GM21529 (cell line): ENCODE results near the gene KIAA0232.
"Not testable (repeated sequence)": the region's sequence is repeated elsewhere in the genome, so short reads cannot be mapped to it uniquely, and the experiment has no call there.

ENCODE experiments used
- ATAC-seq: cut with Tn5 transposase; IDR thresholded peaks from one replicate; pipeline ENCODE4 v1.9.1; 2021; ENCODE audit not compliant: unreplicated experiment

The KIAA0232 gene

DNA sequence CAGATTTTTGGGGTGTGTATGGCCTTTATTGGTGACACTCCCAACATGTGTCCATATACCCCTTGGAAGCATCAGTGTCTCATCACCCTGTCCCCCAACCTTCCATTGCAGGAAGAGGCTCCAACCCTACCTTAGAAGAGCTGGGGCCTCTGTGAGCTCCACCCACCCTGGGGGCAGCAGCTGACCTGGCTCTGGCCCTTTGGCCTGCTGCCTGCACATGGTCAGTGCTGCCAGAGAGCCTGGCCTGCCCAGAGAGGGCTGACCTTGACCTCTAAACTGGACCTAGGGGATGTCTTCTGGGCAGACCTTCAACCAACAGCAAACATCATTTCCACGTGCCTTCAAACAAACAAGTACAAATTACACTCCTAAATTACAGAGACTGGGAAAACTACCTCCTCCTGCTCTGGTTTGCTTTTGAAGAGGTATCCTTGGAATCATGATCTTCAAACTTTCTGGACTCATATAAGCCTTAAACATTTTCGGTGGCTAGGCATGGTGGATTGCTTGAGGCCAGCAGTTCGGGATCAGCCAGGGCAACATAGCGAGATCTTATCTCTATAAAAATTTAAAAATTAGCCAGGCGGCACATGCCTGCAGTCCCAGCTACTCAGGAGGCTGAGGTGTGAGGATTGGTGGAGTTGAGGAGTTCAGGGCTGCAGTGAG lies 27.3 kb upstream of the KIAA0232 start:
- ATAC-seq = no peak

GRCh38 chr4:6756345-6756744 lies 26.2 kb upstream of the KIAA0232 start:
- not testable (repeated sequence) for ATAC-seq

DNA sequence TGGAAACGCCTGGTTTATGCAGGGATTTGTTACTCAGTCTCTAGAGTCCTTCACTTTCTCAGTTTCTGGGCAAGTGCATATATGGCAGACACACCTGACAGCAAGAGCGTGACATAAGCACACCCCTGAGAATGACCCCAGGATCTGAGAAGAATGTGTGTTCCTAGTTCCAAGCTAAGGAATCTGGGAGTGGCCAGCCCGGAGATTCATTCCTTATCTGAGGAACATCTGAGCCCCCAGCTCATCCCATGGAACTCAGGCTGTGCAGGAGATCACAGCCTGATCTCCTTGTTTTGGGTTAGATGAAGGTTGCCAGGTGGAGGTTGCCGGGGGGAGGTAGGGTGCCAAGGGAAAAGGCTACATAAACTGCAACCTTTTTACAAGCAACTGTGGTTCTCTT lies 23.8 kb upstream of the KIAA0232 start:
- ATAC-seq = no peak

DNA sequence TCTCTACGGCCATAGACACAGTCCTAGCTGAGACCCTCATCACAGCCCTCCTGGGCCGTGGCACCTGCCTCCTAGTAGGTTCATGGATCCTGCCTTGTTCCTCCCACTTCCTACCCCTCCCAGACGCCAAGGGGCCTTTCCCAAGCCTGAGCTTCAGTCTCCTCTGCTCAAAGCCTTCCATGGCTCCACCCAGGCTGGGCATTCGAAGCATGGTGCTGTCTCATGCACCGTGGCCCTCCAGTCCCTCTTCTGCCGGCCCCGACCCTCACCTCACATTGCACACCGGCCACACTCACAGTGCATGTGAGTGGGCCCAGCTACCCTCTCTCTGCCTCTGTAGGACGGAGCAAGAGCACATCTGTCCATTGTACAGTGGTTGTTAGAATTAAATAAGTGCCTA lies 21.7 kb upstream of the KIAA0232 start:
- ATAC-seq = no peak

GRCh38 chr4:6761649-6762615 lies 20.6 kb upstream of the KIAA0232 start:
- ATAC-seq = no peak

DNA sequence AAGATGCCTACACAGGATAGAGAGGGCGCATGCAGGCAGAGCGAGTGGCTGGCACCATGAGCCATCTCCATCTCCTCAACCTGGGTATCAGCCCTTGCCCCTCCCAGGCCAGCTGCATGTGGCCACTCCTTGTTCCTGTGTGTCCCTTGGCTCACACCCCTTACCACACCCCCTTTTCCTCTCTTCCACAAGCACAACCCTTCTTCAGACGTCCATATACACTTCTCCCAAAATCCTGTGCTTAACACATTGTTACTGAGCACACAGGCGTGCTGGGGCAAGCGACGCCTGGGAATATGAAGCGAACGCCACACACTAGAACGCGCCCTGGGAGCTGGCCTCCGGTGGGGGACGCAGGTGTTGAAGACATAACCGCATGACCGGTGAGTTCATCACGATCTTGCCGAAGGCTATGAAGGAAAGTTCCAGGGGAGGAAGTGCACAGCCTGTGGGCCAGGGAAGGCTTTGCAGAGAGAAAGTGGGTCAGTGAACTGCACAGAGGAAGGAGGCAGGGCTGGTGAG lies 19.1 kb upstream of the KIAA0232 start:
- ATAC-seq = no peak

- no peak for ATAC-seq
These were observed 17.4 kb upstream of the KIAA0232 start for GRCh38 chr4:6764976-6765620.

DNA sequence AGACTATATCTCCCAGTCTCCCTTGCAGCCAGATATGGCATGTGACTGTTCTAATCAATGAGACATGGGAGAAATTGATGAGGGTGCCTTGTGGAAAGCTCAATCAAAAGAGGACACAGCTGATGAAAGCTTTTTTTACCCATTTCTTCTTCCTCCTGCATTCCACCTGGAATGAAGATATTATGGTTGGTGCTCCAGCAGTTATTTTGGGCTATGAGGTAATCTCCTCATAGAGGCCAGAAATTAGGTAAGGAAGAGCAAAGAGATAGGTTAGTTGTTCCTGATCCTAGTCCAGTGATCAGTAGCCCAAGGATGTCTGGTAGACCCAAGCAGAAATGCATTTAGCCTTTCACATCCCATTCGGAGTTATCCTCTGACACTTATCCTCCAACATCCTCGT lies 16.8 kb upstream of the KIAA0232 start:
- ATAC-seq = no peak

DNA sequence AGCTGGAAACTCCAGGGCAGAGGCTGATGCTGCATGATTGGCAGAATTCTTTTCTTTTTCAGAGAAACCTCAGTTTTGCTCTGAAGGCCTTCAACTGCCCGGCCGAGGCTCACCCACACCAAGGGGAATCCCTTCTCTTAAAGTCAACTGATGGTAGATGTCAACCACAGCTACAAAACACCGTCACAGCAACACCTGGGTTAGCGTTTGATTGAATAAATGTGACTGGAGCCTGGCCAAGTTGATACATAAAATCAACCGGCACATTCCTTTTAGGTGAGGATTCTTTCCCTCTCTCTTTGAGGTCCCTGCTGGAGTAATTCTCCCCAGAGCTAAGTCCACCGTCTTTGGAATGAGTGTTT lies 15.2 kb upstream of the KIAA0232 start:
- ATAC-seq = no peak

- no peak for ATAC-seq
These were observed 14.6 kb upstream of the KIAA0232 start for GRCh38 chr4:6767748-6768538.

DNA sequence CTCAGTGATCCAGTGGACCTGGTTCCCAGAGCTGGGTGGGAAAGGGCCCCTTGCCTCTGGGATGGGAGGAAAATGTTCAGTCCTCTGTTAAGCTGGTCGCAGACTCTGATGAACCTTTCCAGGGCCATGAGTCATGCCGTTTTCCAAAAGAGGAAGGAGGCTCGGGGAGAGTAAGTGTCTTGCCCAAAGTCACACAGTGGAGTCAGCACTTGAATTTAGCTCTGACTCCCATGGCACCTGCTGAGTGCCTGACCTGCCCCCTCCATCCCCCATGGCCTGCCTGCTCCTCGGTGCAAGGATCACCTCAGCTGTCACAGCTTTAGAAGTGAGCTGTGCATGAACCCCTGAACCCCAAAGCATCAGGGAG lies 14.0 kb upstream of the KIAA0232 start:
- no peak for ATAC-seq

DNA sequence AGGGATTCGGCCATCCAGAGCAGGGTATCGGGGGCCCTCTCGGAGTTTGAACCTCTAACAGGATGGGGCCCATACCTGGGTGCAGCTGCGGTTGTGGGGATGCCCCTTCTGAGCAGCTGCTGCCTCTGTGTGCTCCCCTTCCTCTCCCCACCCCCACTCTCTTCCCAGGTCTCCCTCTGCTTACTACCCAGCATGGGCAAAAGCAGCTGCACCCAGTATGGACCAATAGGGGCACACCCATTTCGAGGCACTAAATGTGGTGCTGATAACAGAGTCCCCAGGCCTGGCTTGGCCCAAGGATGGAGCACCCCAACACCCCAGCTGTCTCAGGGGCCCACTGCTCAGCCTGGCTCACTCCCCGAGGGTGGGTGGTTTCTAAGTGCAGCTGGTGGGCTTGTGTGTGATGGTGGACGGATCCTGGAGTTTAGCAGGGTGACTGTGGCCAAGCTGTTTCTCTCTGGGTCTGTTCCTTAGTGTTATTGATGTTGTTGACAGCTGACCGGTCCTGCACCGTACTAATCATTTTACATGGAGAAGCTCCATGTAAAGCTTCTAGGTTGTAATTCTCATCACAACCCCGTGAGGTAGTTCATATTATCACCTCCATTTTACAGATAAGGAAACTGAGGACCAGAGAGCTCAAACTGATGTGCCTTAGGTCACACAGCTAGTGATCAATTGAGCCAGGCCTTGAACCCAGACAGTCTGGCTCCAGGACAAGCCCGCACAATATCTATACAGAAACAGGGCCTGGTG lies 13.1 kb upstream of the KIAA0232 start:
- ATAC-seq = no peak

GRCh38 chr4:6769989-6770420 lies 12.5 kb upstream of the KIAA0232 start:
- no peak for ATAC-seq

GRCh38 chr4:6770581-6771228 lies 11.8 kb upstream of the KIAA0232 start:
- no peak for ATAC-seq

- ATAC-seq = no peak
These were observed 11.3 kb upstream of the KIAA0232 start for GRCh38 chr4:6771229-6771671.

DNA sequence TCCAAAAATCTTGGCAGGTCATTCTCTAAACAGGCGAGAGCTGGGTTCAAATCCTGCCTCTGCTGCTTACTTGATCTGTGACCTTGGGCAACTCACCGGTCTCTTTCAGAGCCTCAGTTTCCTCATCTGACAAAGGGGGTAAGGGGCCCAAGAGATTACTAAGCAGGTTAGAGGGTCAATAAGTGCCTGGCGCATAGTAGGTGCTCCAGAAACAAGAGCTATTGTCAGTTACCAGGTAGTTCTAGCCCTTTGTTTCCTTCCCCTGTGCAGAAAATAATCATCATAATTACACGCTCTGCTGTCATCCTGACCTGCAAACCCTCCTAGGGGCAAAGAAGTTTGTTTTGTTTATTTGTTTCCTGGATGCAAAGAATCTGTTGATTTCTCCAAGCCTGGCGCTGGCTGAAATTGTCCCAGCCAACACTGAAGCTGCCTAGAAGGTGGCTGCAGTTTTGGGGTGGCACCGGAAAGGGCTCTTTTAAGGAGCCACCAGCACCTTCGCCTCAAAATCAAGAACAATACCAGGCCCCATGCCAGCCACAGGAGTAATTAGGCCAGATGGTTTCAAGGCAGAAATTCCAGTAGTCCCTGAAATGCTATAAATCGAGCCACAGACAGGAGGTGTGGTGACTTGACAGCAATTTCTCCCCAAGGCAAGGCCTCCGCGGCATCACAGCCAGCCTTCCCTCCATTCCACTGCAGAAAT lies 10.2 kb upstream of the KIAA0232 start:
- ATAC-seq = no peak

DNA sequence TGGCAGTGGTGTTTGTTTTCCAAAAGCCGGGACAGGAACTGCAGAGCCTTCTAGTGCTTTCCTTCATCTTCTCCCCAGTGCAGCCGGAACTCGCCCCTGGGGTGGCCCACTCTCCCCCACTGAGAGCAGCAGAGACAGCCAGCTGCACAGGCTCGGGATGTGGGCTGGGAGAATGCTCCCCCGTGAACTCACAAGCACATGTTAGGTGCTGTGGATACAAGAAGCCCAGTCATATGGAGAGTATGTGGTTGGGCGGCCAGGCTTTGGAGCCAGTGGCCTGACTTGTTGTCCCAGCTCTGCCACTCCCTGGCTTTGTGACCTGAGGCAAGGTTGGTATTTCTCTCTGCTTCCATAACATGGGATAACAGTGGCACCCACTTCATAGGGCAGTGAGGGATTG lies 9.4 kb upstream of the KIAA0232 start:
- ATAC-seq = no peak

DNA sequence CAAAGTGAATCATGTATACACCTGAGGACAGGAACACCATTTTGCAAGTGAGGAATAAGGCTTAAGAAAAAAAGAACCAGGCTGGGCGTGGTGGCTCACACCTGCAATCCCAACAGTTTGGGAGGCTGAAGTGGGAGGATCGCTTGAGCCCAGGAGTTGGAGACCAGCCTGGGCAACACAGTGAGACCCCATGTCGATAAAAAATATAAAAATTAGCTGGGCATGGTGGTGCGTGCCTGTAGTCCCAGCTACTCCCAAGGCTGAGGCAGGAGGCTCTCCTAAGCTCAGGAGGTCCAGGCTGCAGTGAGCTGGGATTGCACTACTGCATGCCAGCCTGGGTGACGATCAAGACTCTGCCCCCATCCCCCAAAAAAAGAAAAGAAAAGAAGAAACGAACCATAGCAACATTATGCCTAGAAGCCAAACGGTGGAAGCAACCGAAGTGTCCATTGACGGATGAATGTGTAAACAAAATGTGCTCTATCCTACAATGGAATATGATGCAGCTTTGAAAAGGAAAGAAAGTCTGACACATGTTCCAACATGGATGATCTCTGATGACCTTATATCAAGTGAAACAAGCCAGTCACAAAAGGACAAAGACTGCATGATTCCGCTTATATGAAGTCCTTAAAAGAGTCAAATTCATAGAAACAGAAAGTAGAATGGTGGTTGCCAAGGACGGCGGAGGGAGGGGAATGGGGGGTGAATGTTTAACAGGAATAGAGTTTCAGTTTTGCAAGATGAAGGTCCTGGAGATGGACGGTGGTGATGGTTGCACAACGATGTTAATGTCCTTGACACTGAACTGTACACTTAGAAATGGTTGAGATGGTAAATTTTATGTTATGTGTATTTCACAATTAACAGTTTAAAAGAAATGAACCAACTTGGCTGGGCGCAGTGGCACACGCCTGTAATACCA lies 8.6 kb upstream of the KIAA0232 start:
- no peak for ATAC-seq
